Breast epithelium (tissue), 4 donors: ENCODE results near the gene PIP5K1B. TPM values are rescaled to one million over a fixed set of nuclear protein-coding genes. Genes with fewer than 3 reads are reported as not detected.

Experiments used
- DNase-seq, 2 donors: peaks; one replicate each; pipeline ENCODE4 v3.0.0-alpha.2; 2019; ENCODE audit warnings: low spot score in 2 of 2
- H3K27ac ChIP-seq, 2 donors: fragments of 200-600 bp; sonication (generic) in 1 of 2; one replicate each; pipeline ENCODE4 v1.5.1; 2016 to 2019; ENCODE audit warnings: mild to moderate bottlenecking in 1 of 2
- H3K27me3 ChIP-seq, 2 donors: fragments of 200-600 bp; sonication (generic) in 1 of 2; one replicate each; pipeline versions ENCODE4 v1.5.1 to v1.6.0; 2017 to 2019; ENCODE audit warnings: control low read depth in 1 of 2, mild to moderate bottlenecking in 1 of 2
- H3K36me3 ChIP-seq: fragments of 200-600 bp; one replicate; pipeline ENCODE4 v1.5.1; 2019
- H3K4me1 ChIP-seq, 2 donors: fragments of 200-600 bp; sonication (generic); one replicate each; pipeline ENCODE4 v1.5.1; 2016 to 2019; ENCODE audit warnings: control low read depth in 1 of 2
- H3K4me3 ChIP-seq, 3 donors: fragments of 200-600 bp; sonication (generic); 1 replicate in 2 of 3; 2 replicates in 1 of 3; pipeline ENCODE4 v1.5.1; 2016 to 2019; ENCODE audit warnings: mild to moderate bottlenecking in 3 of 3, moderate library complexity in 2 of 3
- H3K9me3 ChIP-seq, 2 donors: fragments of 200-600 bp; sonication (generic) in 1 of 2; one replicate each; pipeline ENCODE4 v1.5.1; 2016 to 2019; ENCODE audit warnings: control low read depth in 1 of 2
- CTCF ChIP-seq, 3 donors: fragments of 450-650 bp; IDR thresholded peaks; one replicate each; pipeline ENCODE4 v1.5.1; 2016 to 2017; ENCODE audit warnings: antibody characterized with exemption in 3 of 3, mild to moderate bottlenecking in 3 of 3, moderate library complexity in 3 of 3
- POLR2A ChIP-seq: fragments of 450-650 bp; IDR thresholded peaks from one replicate; pipeline ENCODE4 v1.6.1; 2016; ENCODE audit warnings: antibody characterized with exemption, mild to moderate bottlenecking, moderate library complexity
- POLR2AphosphoS5 ChIP-seq, 3 donors: sonication (generic); formaldehyde crosslinking; IDR thresholded peaks; one replicate each; pipeline ENCODE4 v1.6.1; 2017; ENCODE audit warnings: antibody characterized with exemption in 3 of 3
- intact Hi-C: fragments of 100-400 bp; cut with DNase I; formaldehyde crosslinking; loops from one replicate; pipeline ENCODE4 v1.15.1; 2023; ENCODE audit warnings: low total_unique reads
- total RNA-seq, 3 donors: library from RNA; depleted of rRNA; stranded (reverse); fragments of >200 nt; gene quantifications; one replicate each; pipeline ENCODE4 v1.1.0, GENCODE V29; 2016

The PIP5K1B gene
- total RNA-seq, 3 donors from 2014 or later: 0.80 to 11.1 (median 9.8) TPM

GRCh38 chr9:68791169-68791568 lies 86.1 kb downstream of the PIP5K1B start:
- Histone ChIP-seq H3K27me3 (no peaks in the 10 kb centered on the region), H3K27ac (no peak overlapping the region), H3K4me3 (no peak overlapping the region), H3K36me3 (no peaks in the 10 kb centered on the region), H3K4me1 (no peaks in the 10 kb centered on the region), H3K9me3 (no peaks in the 10 kb centered on the region)
- no peak for TF ChIP-seq POLR2AphosphoS5 (IDR thresholded peaks at IDR 0.05)
- TF ChIP-seq POLR2A: no peak
- no peak for TF ChIP-seq CTCF (IDR thresholded peaks at IDR 0.05)
- intact Hi-C loops: no loop called here
- no peak for DNase-seq

GRCh38 chr9:68793605-68794343 lies 88.7 kb downstream of the PIP5K1B start:
- Histone ChIP-seq H3K4me3 (no peak overlapping the region), H3K9me3 (no peaks in the 10 kb centered on the region), H3K36me3 (no peaks in the 10 kb centered on the region), H3K4me1 (no peaks in the 10 kb centered on the region), H3K27ac (no peak overlapping the region), H3K27me3 (no peaks in the 10 kb centered on the region)
- no peak for DNase-seq
- intact Hi-C loops: no loop called here
- TF ChIP-seq POLR2A (no peak), POLR2AphosphoS5 (IDR thresholded peaks at IDR 0.05) (no peak), CTCF (IDR thresholded peaks at IDR 0.05) (no peak)

GRCh38 chr9:68794898-68795297 lies 89.9 kb downstream of the PIP5K1B start:
- Histone ChIP-seq H3K27me3 (no peaks in the 10 kb centered on the region), H3K27ac (no peak overlapping the region), H3K36me3 (no peaks in the 10 kb centered on the region), H3K4me3 (no peak overlapping the region), H3K4me1 (no peaks in the 10 kb centered on the region), H3K9me3 (no peaks in the 10 kb centered on the region)
- TF ChIP-seq POLR2AphosphoS5 (IDR thresholded peaks at IDR 0.05): no peak
- no peak for TF ChIP-seq POLR2A
- TF ChIP-seq CTCF (IDR thresholded peaks at IDR 0.05): no peak
- intact Hi-C loops: no loop called here
- DNase-seq: no peak

GRCh38 chr9:68795411-68795810 lies 90.4 kb downstream of the PIP5K1B start:
- Histone ChIP-seq H3K27ac (no peak overlapping the region), H3K4me3 (no peak overlapping the region), H3K9me3 (no peaks in the 10 kb centered on the region), H3K36me3 (no peaks in the 10 kb centered on the region), H3K27me3 (no peaks in the 10 kb centered on the region), H3K4me1 (no peaks in the 10 kb centered on the region)
- no peak for TF ChIP-seq POLR2AphosphoS5 (IDR thresholded peaks at IDR 0.05)
- DNase-seq: no peak
- intact Hi-C loops: no loop called here

- DNase-seq: no peak
- Histone ChIP-seq H3K4me1 (no peaks in the 10 kb centered on the region), H3K4me3 (no peak overlapping the region), H3K9me3 (no peaks in the 10 kb centered on the region), H3K27ac (no peak overlapping the region), H3K27me3 (no peaks in the 10 kb centered on the region), H3K36me3 (no peaks in the 10 kb centered on the region)
- intact Hi-C loops: no loop called here
- TF ChIP-seq POLR2A: no peak
- no peak for TF ChIP-seq POLR2AphosphoS5 (IDR thresholded peaks at IDR 0.05)
- TF ChIP-seq CTCF (IDR thresholded peaks at IDR 0.05): no peak
These were observed 92.1 kb downstream of the PIP5K1B start for GRCh38 chr9:68797116-68797515.
